Upper lobe of left lung (tissue), 6 donors: ENCODE data around the gene FOSL2. TPM values are rescaled to one million over a fixed set of nuclear protein-coding genes. Genes with fewer than 3 reads are reported as not detected.

Experiments
- ATAC-seq, 2 donors: fragments of 200-7000 bp; cut with Tn5 transposase; one replicate each; pipeline ENCODE4 v1.9.1; 2022; ENCODE audit warnings: mild to moderate bottlenecking in 2 of 2, moderate library complexity in 2 of 2; ENCODE audit not compliant: low FRiP score in 2 of 2
- DNase-seq, 2 donors: peaks; one replicate each; pipeline ENCODE4 v3.0.0-alpha.2; 2019 to 2020
- H3K27ac ChIP-seq, 4 donors: fragments of 200-600 bp; sonication (generic); one replicate each; pipeline ENCODE4 v1.5.1; 2016 to 2019
- H3K27me3 ChIP-seq, 4 donors: fragments of 200-600 bp; sonication (generic); one replicate each; pipeline ENCODE4 v1.5.1; 2017 to 2019
- H3K36me3 ChIP-seq, 4 donors: fragments of 200-600 bp; sonication (generic); one replicate each; pipeline ENCODE4 v1.5.1; 2016 to 2019
- H3K4me1 ChIP-seq, 4 donors: fragments of 200-600 bp; sonication (generic); one replicate each; pipeline ENCODE4 v1.5.1; 2018 to 2019
- H3K4me3 ChIP-seq, 4 donors: fragments of 200-600 bp; sonication (generic); one replicate each; pipeline ENCODE4 v1.5.1; 2017 to 2019; ENCODE audit warnings: mild to moderate bottlenecking in 2 of 4, moderate library complexity in 1 of 4
- H3K9me3 ChIP-seq, 4 donors: fragments of 200-600 bp; sonication (generic); one replicate each; pipeline ENCODE4 v1.5.1; 2018 to 2019
- EP300 ChIP-seq, 4 donors: sonication (generic); formaldehyde crosslinking; IDR thresholded peaks; one replicate each; pipeline ENCODE4 v1.5.1; 2017; ENCODE audit warnings: antibody characterized with exemption in 4 of 4, control low read depth in 2 of 4
- POLR2A ChIP-seq, 4 donors: fragments of 450-650 bp; IDR thresholded peaks; one replicate each; pipeline ENCODE4 v1.5.1; 2016 to 2017; ENCODE audit warnings: antibody characterized with exemption in 4 of 4, mild to moderate bottlenecking in 2 of 4
- POLR2AphosphoS5 ChIP-seq, 2 donors: sonication (generic); formaldehyde crosslinking; IDR thresholded peaks; one replicate each; pipeline ENCODE4 v1.5.1; 2017; ENCODE audit warnings: antibody characterized with exemption in 2 of 2
- WGBS, 2 donors: methylation state at CpG; one replicate each; pipeline ENCODE4 v1.1.5; 2017 to 2018; 5-methylcytosine and 5-hydroxymethylcytosine counted together
- total RNA-seq, 6 donors: library from RNA; depleted of rRNA in 4 of 6; stranded (reverse); fragments of >200 nt in 4 of 6; gene quantifications; one replicate each; pipeline versions ENCODE4 v1.1.0 to v1.2.1, GENCODE V29; 2016 to 2021
- TF ChIP-seq, protein P1 (sequence below), 6 experiments: fragments of 450-650 bp in 4 of 6; fragments of 200-600 bp in 2 of 6; sonication (generic) in 2 of 6; IDR thresholded peaks; one replicate each; pipeline ENCODE4 v1.5.1; 2016 to 2019; ENCODE audit warnings: antibody characterized with exemption in 6 of 6
- donor health status: DM: no; HTN: no; CAD: no; lungs with moderate emphysema.
- donor health status: DM: no; HTN: yes; CAD: no; lungs with severe emphysema.

The FOSL2 gene
- total RNA-seq, 6 donors from 2014 or later: 71.0 to 137 (median 91.0) TPM

DNA sequence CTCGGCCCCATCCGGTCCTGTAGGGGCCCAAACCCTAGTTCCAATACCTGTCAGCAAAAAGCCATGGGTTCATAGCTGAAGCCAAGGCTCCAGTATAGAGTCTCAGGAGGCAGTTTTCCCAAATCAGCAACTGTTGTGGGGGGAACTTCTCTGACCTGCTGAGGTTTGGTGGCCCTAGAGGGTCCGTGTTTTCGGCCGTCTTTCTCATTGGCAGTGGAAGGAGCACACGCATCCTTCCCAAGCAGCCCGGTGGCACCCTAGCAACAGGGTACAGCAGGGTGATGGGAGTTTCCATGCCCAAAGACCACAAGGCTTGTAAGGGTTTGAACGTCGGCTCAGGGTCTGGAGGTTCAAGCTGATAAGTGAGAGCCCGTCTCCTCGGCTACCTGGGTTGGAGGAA, 6.6 kb downstream of the FOSL2 start:
- no peaks in the 10 kb centered on the region for H3K27me3 ChIP-seq
- WGBS, 2 donors: 82 to 93% methylated on average over 10 to 11 of the region's 11 CpGs
- TF ChIP-seq POLR2A (IDR thresholded peaks at IDR 0.05) (no peak), POLR2AphosphoS5 (IDR thresholded peaks at IDR 0.05) (no peak), EP300 (IDR thresholded peaks at IDR 0.05) (no peak)
- TF ChIP-seq, protein P1, sequence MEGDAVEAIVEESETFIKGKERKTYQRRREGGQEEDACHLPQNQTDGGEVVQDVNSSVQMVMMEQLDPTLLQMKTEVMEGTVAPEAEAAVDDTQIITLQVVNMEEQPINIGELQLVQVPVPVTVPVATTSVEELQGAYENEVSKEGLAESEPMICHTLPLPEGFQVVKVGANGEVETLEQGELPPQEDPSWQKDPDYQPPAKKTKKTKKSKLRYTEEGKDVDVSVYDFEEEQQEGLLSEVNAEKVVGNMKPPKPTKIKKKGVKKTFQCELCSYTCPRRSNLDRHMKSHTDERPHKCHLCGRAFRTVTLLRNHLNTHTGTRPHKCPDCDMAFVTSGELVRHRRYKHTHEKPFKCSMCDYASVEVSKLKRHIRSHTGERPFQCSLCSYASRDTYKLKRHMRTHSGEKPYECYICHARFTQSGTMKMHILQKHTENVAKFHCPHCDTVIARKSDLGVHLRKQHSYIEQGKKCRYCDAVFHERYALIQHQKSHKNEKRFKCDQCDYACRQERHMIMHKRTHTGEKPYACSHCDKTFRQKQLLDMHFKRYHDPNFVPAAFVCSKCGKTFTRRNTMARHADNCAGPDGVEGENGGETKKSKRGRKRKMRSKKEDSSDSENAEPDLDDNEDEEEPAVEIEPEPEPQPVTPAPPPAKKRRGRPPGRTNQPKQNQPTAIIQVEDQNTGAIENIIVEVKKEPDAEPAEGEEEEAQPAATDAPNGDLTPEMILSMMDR (IDR thresholded peaks at IDR 0.05): no peak
- H3K4me3 ChIP-seq: no peak overlapping the region
- no peak for DNase-seq
- peak overlapping the region in 3 of 4 donors; percentile 5 to 100 (median 98) for H3K27ac ChIP-seq
- no peaks in the 10 kb centered on the region for H3K9me3 ChIP-seq
- ATAC-seq: no peak
- H3K36me3 ChIP-seq: peaks cover 6 to 62% (median 27%) of the 10 kb centered on the region in 4 donors
- peaks cover 48 to 67% (median 64%) of the 10 kb centered on the region in 4 donors for H3K4me1 ChIP-seq

DNA sequence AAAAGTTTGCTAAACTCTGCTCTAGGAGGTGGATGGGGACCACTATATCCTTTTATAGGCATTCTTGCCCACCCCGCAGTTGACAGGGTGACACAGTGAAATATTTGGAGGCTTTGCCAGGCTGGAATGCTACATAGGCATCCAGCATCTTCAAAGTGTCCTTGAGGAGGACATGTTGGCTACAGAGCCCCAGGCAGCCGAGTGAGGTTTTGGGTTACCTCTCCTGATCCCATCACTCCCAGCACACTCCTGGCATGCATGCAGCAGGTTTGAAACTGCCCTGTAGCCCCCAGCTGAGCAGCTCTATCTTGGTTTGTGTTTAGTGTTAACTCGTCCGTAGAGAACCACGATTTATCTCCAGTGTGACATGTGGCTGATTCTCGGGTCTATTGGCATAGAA, 7.3 kb downstream of the FOSL2 start:
- WGBS, 2 donors: 58 to 78% methylated on average over 5 to 6 of the region's 6 CpGs
- H3K9me3 ChIP-seq: no peaks in the 10 kb centered on the region
- H3K36me3 ChIP-seq: peaks cover 9 to 69% (median 34%) of the 10 kb centered on the region in 4 donors
- H3K4me3 ChIP-seq: no peak overlapping the region
- no peaks in the 10 kb centered on the region for H3K27me3 ChIP-seq
- DNase-seq: no peak
- H3K4me1 ChIP-seq: peaks cover 48 to 67% (median 67%) of the 10 kb centered on the region in 4 donors
- TF ChIP-seq, protein P1 (IDR thresholded peaks at IDR 0.05): no peak
- TF ChIP-seq EP300 (IDR thresholded peaks at IDR 0.05): no peak
- TF ChIP-seq POLR2AphosphoS5 (IDR thresholded peaks at IDR 0.05): no peak
- TF ChIP-seq POLR2A (IDR thresholded peaks at IDR 0.05): no peak
- H3K27ac ChIP-seq: peak overlapping the region in 3 of 4 donors; percentile 18 to 100 (median 25)
- ATAC-seq: no peak

DNA sequence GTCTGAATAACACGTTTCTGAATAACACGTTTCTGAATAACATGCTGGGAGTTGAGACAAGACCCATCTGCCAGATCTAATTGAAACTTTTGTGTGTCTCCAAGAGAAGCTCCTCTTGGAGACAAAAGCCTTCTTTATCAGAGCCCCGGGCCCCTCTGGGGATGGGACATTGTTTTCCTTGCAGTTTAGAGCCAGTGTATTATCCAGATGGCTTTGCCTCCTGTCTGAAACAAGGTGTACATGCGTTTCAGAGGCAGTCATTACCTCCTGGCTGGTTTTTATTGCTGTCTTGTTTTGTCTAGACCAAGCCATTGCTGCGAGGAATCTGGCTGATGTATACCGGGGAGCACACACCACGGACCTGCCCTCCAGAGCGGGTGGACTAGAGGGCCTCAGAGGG, 7.8 kb downstream of the FOSL2 start:
- Histone ChIP-seq H3K36me3 (peaks cover 13 to 73% (median 39%) of the 10 kb centered on the region in 4 donors), H3K4me1 (peaks cover 48 to 67% (median 67%) of the 10 kb centered on the region in 4 donors), H3K4me3 (no peak overlapping the region), H3K27ac (peak overlapping the region in 3 of 4 donors; percentile 18 to 100 (median 27)), H3K9me3 (no peaks in the 10 kb centered on the region), H3K27me3 (no peaks in the 10 kb centered on the region)
- TF ChIP-seq POLR2AphosphoS5 (IDR thresholded peaks at IDR 0.05): no peak
- ATAC-seq: no peak
- 86 to 91% methylated on average over 8 of the region's 8 CpGs for WGBS, 2 donors
- no peak for DNase-seq

DNA sequence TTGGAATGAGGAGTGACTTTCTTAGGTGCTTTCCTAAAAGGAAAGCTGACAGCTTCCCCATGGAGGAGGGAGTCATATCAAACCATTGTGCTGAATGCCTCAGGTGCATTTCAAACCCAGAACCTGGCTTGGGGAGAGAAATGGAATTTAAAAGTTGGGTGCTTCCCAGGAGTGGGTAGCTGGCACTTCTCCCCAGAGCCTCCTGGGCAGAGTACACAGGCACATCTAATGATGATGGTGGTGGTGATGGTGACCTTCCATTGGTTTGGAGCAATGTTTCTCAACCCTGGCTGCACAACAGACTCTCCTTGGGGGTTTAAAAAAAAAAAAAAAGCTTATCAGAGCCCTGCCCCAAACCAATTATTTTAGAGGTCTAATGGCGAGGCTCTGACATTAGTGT, 8.3 kb downstream of the FOSL2 start:
- Histone ChIP-seq H3K36me3 (peaks cover 18 to 79% (median 43%) of the 10 kb centered on the region in 4 donors), H3K27me3 (no peaks in the 10 kb centered on the region), H3K4me1 (peaks cover 49 to 72% (median 66%) of the 10 kb centered on the region in 4 donors), H3K27ac (peak overlapping the region in 2 of 4 donors; percentile 18 to 27), H3K4me3 (no peak overlapping the region), H3K9me3 (no peaks in the 10 kb centered on the region)
- TF ChIP-seq POLR2A (IDR thresholded peaks at IDR 0.05): no peak
- TF ChIP-seq POLR2AphosphoS5 (IDR thresholded peaks at IDR 0.05): no peak
- TF ChIP-seq, protein P1 (IDR thresholded peaks at IDR 0.05): no peak
- no peak for TF ChIP-seq EP300 (IDR thresholded peaks at IDR 0.05)
- ATAC-seq: no peak
- 95 to 100% methylated on average over 1 of the region's 1 CpG for whole genome bisulfite sequencing, 2 donors
- no peak for DNase-seq

DNA sequence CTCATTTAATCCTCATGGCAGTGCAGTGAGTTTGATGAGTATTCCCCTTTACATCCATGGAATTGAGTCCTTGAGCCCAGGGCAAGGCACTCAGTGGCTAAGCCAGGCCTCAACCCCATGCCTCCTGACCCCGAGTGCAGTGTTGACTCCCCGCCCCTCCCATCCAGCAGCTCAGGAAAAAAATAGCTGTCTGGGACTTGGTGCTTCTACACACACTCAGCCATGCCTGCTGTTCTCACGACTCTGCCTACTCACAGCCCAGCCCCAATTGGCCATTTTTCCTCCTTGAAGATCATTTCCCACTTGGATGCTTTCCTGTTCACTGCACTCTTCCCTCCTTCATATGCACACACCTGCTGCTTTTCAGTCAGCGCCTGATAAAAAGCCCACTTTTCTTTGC, 8.8 kb downstream of the FOSL2 start:
- TF ChIP-seq EP300 (IDR thresholded peaks at IDR 0.05) (no peak), POLR2A (IDR thresholded peaks at IDR 0.05) (no peak), POLR2AphosphoS5 (IDR thresholded peaks at IDR 0.05) (no peak)
- TF ChIP-seq, protein P1 (IDR thresholded peaks at IDR 0.05): no peak
- Histone ChIP-seq H3K4me3 (no peak overlapping the region), H3K27me3 (no peaks in the 10 kb centered on the region), H3K27ac (no peak overlapping the region), H3K4me1 (peaks cover 54 to 77% (median 68%) of the 10 kb centered on the region in 4 donors), H3K36me3 (peaks cover 21 to 83% (median 47%) of the 10 kb centered on the region in 4 donors), H3K9me3 (no peaks in the 10 kb centered on the region)
- ATAC-seq: no peak
- no peak for DNase-seq
- WGBS, 2 donors: 61 to 76% methylated on average over 4 of the region's 4 CpGs
